Measurements from ENCODE around the gene RAB17. TPM values are rescaled to one million over a fixed set of nuclear protein-coding genes. Genes with fewer than 3 reads are reported as not detected.

The RAB17 gene
- total RNA-seq, 1 donor from 2014 or later = 49.9 TPM

DNA sequence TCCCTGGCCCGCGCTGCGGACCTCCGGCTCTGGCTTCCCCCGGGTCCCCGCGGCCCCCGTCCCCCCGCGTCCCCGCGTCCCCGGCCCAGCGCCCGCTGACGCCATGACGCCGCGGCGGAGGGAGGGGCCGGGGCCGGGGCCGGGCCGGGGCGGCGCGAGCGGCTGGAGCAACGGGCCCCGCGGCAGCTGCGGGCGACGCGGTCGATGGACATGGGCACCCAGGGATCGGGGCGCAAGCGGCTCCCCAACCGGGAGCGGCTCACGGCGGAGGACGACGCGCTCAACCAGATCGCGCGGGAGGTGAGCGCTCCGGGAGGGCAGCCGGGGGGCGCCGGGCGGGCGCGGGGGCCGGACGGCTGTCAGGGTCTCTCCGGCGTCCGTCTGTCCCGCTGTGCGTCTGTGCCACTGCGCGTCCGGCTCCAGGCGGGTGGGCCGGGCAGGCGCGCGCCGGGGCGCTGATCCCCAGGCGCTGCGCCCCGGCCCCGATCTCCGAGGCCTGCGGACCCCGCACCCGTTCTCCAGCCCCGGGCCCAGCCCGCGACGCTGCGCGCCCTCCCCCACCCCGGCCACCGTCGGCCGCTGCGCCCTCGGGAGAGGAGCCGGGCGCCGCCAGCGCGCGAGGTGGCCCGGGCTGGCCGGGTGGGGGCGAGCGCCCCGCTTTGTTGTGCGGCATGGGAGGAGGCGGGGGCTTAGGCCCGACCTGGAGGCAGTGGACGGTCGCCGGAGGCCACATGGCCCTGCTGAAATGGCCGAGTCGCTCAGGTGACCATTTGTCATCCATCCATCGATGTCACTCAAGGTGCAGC, 37.1 kb upstream of the RAB17 start, which contains the start of gene LRRFIP1:
LRRFIP1 (plus strand) TSS at position 147 of the 806 bp plus-strand sequence; CDS start at position 205, 58 bp downstream.
- H3K4me3 Mint-ChIP-seq (ENCODE audit: low read depth) = peak within 1 kb of the TSS; percentile 83
- H3K9me3 Mint-ChIP-seq (ENCODE audit: low read depth) = no peaks in the 10 kb centered on the region
- peak; percentile 24 for TF ChIP-seq CTCF (IDR thresholded peaks at IDR 0.05; ENCODE audit: unreplicated experiment)
- peak within 1 kb of the TSS; percentile 93 for H3K27ac Mint-ChIP-seq
- H3K27me3 Mint-ChIP-seq = peaks cover 20% of the 10 kb centered on the region
- peak; percentile 46 for DNase-seq (ENCODE audit: low spot score, unreplicated experiment)
- H3K4me1 Mint-ChIP-seq (ENCODE audit: low read depth) = peaks cover 30% of the 10 kb centered on the region
- H3K36me3 Mint-ChIP-seq (ENCODE audit: insufficient read depth) = peaks cover 5% of the 10 kb centered on the region

- Mint-ChIP-seq H3K27me3 (peaks cover 20% of the 10 kb centered on the region), H3K9me3 (ENCODE audit: low read depth) (no peaks in the 10 kb centered on the region), H3K36me3 (ENCODE audit: insufficient read depth) (peaks cover 5% of the 10 kb centered on the region), H3K27ac (peak overlapping the region; percentile 86), H3K4me3 (ENCODE audit: low read depth) (peak overlapping the region; percentile 83), H3K4me1 (ENCODE audit: low read depth) (peaks cover 30% of the 10 kb centered on the region)
- no peak for TF ChIP-seq CTCF (IDR thresholded peaks at IDR 0.05; ENCODE audit: unreplicated experiment)
- peak; percentile 19 for DNase-seq (ENCODE audit: low spot score, unreplicated experiment)
Measured at GRCh38 chr2:237626813-237627440, 36.4 kb upstream of the RAB17 start.

DNA sequence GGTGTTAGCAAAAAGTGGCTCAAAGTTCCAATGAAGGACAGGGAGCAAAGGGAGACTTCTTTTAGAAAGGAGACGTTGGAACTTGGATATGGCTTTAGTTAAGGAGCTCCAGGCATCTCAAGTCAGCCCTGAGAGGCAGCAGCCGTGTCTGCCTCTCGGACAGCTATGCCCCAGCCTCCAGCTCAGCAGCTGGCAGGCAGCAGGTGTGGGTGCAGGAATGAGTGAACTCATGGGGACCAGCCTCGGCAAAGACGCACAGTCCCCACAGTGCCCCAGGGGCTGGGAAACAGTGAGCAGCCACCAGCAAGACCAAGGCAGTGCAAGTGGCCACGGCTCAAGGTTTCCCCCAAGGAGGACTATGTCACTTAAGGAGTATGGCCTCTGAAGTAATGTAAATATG, 35.2 kb upstream of the RAB17 start:
- Mint-ChIP-seq H3K27me3 (peaks cover 20% of the 10 kb centered on the region), H3K27ac (no peak overlapping the region), H3K9me3 (ENCODE audit: low read depth) (no peaks in the 10 kb centered on the region), H3K4me3 (ENCODE audit: low read depth) (peak overlapping the region; percentile 83), H3K4me1 (ENCODE audit: low read depth) (peaks cover 25% of the 10 kb centered on the region), H3K36me3 (ENCODE audit: insufficient read depth) (peaks cover 3% of the 10 kb centered on the region)
- DNase-seq (ENCODE audit: low spot score, unreplicated experiment) = no peak
- TF ChIP-seq CTCF (IDR thresholded peaks at IDR 0.05; ENCODE audit: unreplicated experiment) = no peak

GRCh38 chr2:237625216-237625705, 34.7 kb upstream of the RAB17 start:
- H3K27me3 Mint-ChIP-seq = peaks cover 20% of the 10 kb centered on the region
- H3K27ac Mint-ChIP-seq = no peak overlapping the region
- peak overlapping the region; percentile 83 for H3K4me3 Mint-ChIP-seq (ENCODE audit: low read depth)
- peaks cover 3% of the 10 kb centered on the region for H3K36me3 Mint-ChIP-seq (ENCODE audit: insufficient read depth)
- no peak for TF ChIP-seq CTCF (IDR thresholded peaks at IDR 0.05; ENCODE audit: unreplicated experiment)
- H3K9me3 Mint-ChIP-seq (ENCODE audit: low read depth) = peaks cover 2% of the 10 kb centered on the region
- DNase-seq (ENCODE audit: low spot score, unreplicated experiment) = no peak
- H3K4me1 Mint-ChIP-seq (ENCODE audit: low read depth) = peaks cover 25% of the 10 kb centered on the region

- Mint-ChIP-seq H3K4me3 (ENCODE audit: low read depth) (no peak overlapping the region), H3K27me3 (peaks cover 20% of the 10 kb centered on the region), H3K9me3 (ENCODE audit: low read depth) (peaks cover 2% of the 10 kb centered on the region), H3K36me3 (ENCODE audit: insufficient read depth) (no peaks in the 10 kb centered on the region), H3K4me1 (ENCODE audit: low read depth) (peaks cover 20% of the 10 kb centered on the region), H3K27ac (no peak overlapping the region)
- no peak for TF ChIP-seq CTCF (IDR thresholded peaks at IDR 0.05; ENCODE audit: unreplicated experiment)
- DNase-seq (ENCODE audit: low spot score, unreplicated experiment) = no peak
Measured at GRCh38 chr2:237624565-237624964, 34.0 kb upstream of the RAB17 start.
